ENCODE measurements around the gene SLCO3A1.

SLCO3A1 gene

GRCh38 chr15:91882858-91883586, 29.5 kb downstream of the SLCO3A1 start:
- no peak for DNase-seq (ENCODE audit: low spot score)

- no peak for DNase-seq (ENCODE audit: low spot score)
Observed at GRCh38 chr15:91884606-91885005, 31.1 kb downstream of the SLCO3A1 start.

- no peak for DNase-seq (ENCODE audit: low spot score)
Observed at GRCh38 chr15:91885054-91885453, 31.5 kb downstream of the SLCO3A1 start.

- DNase-seq (ENCODE audit: low spot score) = no peak
Observed at GRCh38 chr15:91885714-91886270, 32.3 kb downstream of the SLCO3A1 start.

GRCh38 chr15:91886878-91887277, 33.4 kb downstream of the SLCO3A1 start:
- DNase-seq (ENCODE audit: low spot score) = no peak

GRCh38 chr15:91887321-91887720, 33.8 kb downstream of the SLCO3A1 start:
- no peak for DNase-seq (ENCODE audit: low spot score)

- no peak for DNase-seq (ENCODE audit: low spot score)
Observed at GRCh38 chr15:91887921-91888373, 34.4 kb downstream of the SLCO3A1 start.

GRCh38 chr15:91889111-91889815, 35.8 kb downstream of the SLCO3A1 start:
- no peak for DNase-seq (ENCODE audit: low spot score)

- DNase-seq (ENCODE audit: low spot score) = no peak
Observed at GRCh38 chr15:91890614-91891013, 37.1 kb downstream of the SLCO3A1 start.

- no peak for DNase-seq (ENCODE audit: low spot score)
Observed at GRCh38 chr15:91891101-91891500, 37.6 kb downstream of the SLCO3A1 start.

GRCh38 chr15:91891788-91892345, 38.4 kb downstream of the SLCO3A1 start:
- DNase-seq (ENCODE audit: low spot score) = no peak

GRCh38 chr15:91892436-91892835, 38.9 kb downstream of the SLCO3A1 start:
- no peak for DNase-seq (ENCODE audit: low spot score)

- no peak for DNase-seq (ENCODE audit: low spot score)
Observed at GRCh38 chr15:91894606-91895005, 41.1 kb downstream of the SLCO3A1 start.

GRCh38 chr15:91895051-91895450, 41.5 kb downstream of the SLCO3A1 start:
- DNase-seq (ENCODE audit: low spot score) = no peak

- no peak for DNase-seq (ENCODE audit: low spot score)
Observed at GRCh38 chr15:91896341-91897055, 43.0 kb downstream of the SLCO3A1 start.

GRCh38 chr15:91897585-91898372, 44.3 kb downstream of the SLCO3A1 start:
- no peak for DNase-seq (ENCODE audit: low spot score)

GRCh38 chr15:91898843-91899242, 45.3 kb downstream of the SLCO3A1 start:
- DNase-seq (ENCODE audit: low spot score) = no peak

GRCh38 chr15:91904942-91905341, 51.4 kb downstream of the SLCO3A1 start:
- DNase-seq (ENCODE audit: low spot score) = no peak

- DNase-seq (ENCODE audit: low spot score) = no peak
Observed at GRCh38 chr15:91908391-91908790, 54.9 kb downstream of the SLCO3A1 start.

GRCh38 chr15:91909111-91909510, 55.6 kb downstream of the SLCO3A1 start:
- DNase-seq (ENCODE audit: low spot score) = no peak

GRCh38 chr15:91909574-91909973, 56.1 kb downstream of the SLCO3A1 start:
- DNase-seq (ENCODE audit: low spot score) = no peak
